Tibial nerve (tissue), 4 donors: ENCODE measurements around the gene DMXL1.

Source experiments
- EP300 ChIP-seq, 2 donors: sonication (generic); formaldehyde crosslinking; IDR thresholded peaks; one replicate each; pipeline ENCODE4 v1.6.1; 2017; ENCODE audit warnings: antibody characterized with exemption in 2 of 2, mild to moderate bottlenecking in 1 of 2
- POLR2A ChIP-seq, 2 donors: fragments of 450-650 bp; IDR thresholded peaks; one replicate each; pipeline ENCODE4 v1.6.1; 2017; ENCODE audit warnings: antibody characterized with exemption in 2 of 2, mild to moderate bottlenecking in 2 of 2, moderate library complexity in 2 of 2
- TF ChIP-seq, protein P1 (sequence below), 5 experiments: fragments of 200-600 bp in 3 of 5; fragments of 450-650 bp in 2 of 5; sonication (generic) in 3 of 5; IDR thresholded peaks; one replicate each; pipeline ENCODE4 v1.5.1; 2016 to 2019; ENCODE audit warnings: antibody characterized with exemption in 5 of 5, mild to moderate bottlenecking in 3 of 5, moderate library complexity in 2 of 5

DNA sequence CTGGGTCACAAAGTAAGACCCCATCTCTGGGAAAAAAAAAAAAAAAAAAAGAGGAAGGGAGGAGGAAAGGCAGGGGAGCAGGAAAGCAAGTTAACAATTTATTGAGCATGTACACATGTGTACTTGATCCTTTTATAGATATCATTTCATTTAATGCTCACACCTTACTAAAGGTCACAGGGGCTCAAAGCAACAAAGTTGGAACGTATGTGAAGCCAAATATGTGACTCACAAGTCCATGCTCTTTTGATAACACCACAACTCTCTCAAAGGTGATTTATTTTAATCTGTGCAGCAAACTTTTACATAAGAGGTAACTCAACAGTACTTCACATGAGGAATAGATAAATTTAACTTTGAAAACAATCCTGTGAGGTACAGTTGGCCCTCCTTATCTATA lies 48.1 kb upstream of the DMXL1 start:
- TF ChIP-seq, protein P1, sequence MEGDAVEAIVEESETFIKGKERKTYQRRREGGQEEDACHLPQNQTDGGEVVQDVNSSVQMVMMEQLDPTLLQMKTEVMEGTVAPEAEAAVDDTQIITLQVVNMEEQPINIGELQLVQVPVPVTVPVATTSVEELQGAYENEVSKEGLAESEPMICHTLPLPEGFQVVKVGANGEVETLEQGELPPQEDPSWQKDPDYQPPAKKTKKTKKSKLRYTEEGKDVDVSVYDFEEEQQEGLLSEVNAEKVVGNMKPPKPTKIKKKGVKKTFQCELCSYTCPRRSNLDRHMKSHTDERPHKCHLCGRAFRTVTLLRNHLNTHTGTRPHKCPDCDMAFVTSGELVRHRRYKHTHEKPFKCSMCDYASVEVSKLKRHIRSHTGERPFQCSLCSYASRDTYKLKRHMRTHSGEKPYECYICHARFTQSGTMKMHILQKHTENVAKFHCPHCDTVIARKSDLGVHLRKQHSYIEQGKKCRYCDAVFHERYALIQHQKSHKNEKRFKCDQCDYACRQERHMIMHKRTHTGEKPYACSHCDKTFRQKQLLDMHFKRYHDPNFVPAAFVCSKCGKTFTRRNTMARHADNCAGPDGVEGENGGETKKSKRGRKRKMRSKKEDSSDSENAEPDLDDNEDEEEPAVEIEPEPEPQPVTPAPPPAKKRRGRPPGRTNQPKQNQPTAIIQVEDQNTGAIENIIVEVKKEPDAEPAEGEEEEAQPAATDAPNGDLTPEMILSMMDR (IDR thresholded peaks at IDR 0.05) = no peak
- TF ChIP-seq EP300 (IDR thresholded peaks at IDR 0.05) (no peak), POLR2A (IDR thresholded peaks at IDR 0.05) (no peak)
